ENCODE results near the gene COPG2.
A peak's percentile ranks its signal among the peaks of the same experiment; 100 is the strongest.
"Not testable (repeated sequence)": the region's sequence is repeated elsewhere in the genome, so short reads cannot be mapped to it uniquely, and the experiment has no call there.

COPG2 gene

GRCh38 chr7:130527752-130528355 is 140.7 kb downstream of the COPG2 start:
- not testable (repeated sequence) for H3K4me1 ChIP-seq (ENCODE audit: control insufficient read depth, insufficient read depth, low read depth, low read length); H3K9ac ChIP-seq (ENCODE audit: low read length); H2BK120ac ChIP-seq (ENCODE audit: low read depth, low read length); H2AFZ ChIP-seq (ENCODE audit: low read depth, low read length); H3K4me3 ChIP-seq (ENCODE audit: insufficient read depth in 1 of 2, low read depth in 1 of 2, low read length in 2 of 2); H3K23ac ChIP-seq (ENCODE audit: low read length in 2 of 2); H3K9me3 ChIP-seq (ENCODE audit: control insufficient read depth, low read length); H3K18ac ChIP-seq (ENCODE audit: low read depth in 1 of 2, low read length in 2 of 2); H2BK5ac ChIP-seq (ENCODE audit: low read depth, low read length, poor library complexity, severe bottlenecking); H3K4me2 ChIP-seq (ENCODE audit: low read length, poor library complexity, severe bottlenecking); H3K27me3 ChIP-seq (ENCODE audit: control insufficient read depth in 1 of 2, insufficient read depth in 1 of 2, low read length in 2 of 2); H2AK5ac ChIP-seq (ENCODE audit: low read length, severe bottlenecking); H4K91ac ChIP-seq (ENCODE audit: low read length); H3K4ac ChIP-seq (ENCODE audit: low read depth in 1 of 2, low read length in 2 of 2); H3K14ac ChIP-seq (ENCODE audit: low read length in 2 of 2); H2BK15ac ChIP-seq (ENCODE audit: low read depth, poor library complexity, severe bottlenecking); H3K27ac ChIP-seq (ENCODE audit: low read length, poor library complexity, severe bottlenecking); H4K8ac ChIP-seq (ENCODE audit: low read length); DNase-seq; H2BK12ac ChIP-seq (ENCODE audit: low read length in 2 of 2)
- Histone ChIP-seq H3K36me3 (ENCODE audit: control insufficient read depth in 1 of 2, insufficient read depth in 2 of 2, low read depth in 1 of 2, low read length in 2 of 2) (peaks cover 28 to 66% of the 10 kb centered on the region in 2 experiments), H3K79me1 (replicated peaks; ENCODE audit: low read length, poor library complexity, severe bottlenecking) (peaks cover 16% of the 10 kb centered on the region)
- WGBS = 85% methylated on average over 16 of the region's 17 CpGs

- H3K23ac ChIP-seq (ENCODE audit: low read length in 2 of 2) = peak overlapping the region in 1 of 2 experiments; percentile 53
- no peak overlapping the region for H4K8ac ChIP-seq (ENCODE audit: low read length)
- no peak for DNase-seq
- H3K4me2 ChIP-seq (ENCODE audit: low read length, poor library complexity, severe bottlenecking) = no peak overlapping the region
- H3K14ac ChIP-seq (ENCODE audit: low read length in 2 of 2) = peak overlapping the region in 1 of 2 experiments; percentile 56
- H3K27me3 ChIP-seq (ENCODE audit: control insufficient read depth in 1 of 2, insufficient read depth in 1 of 2, low read length in 2 of 2) = no peaks in the 10 kb centered on the region
- peak overlapping the region in 1 of 2 experiments; percentile 49 for H2BK12ac ChIP-seq (ENCODE audit: low read length in 2 of 2)
- H2AK5ac ChIP-seq (ENCODE audit: low read length, severe bottlenecking) = no peak overlapping the region
- H3K4me3 ChIP-seq (ENCODE audit: insufficient read depth in 1 of 2, low read depth in 1 of 2, low read length in 2 of 2) = no peak overlapping the region
- no peak overlapping the region for H2BK15ac ChIP-seq (ENCODE audit: low read depth, poor library complexity, severe bottlenecking)
- no peak overlapping the region for H3K9ac ChIP-seq (ENCODE audit: low read length)
- 94% methylated on average over 5 of the region's 5 CpGs for WGBS
- no peaks in the 10 kb centered on the region for H3K9me3 ChIP-seq (ENCODE audit: control insufficient read depth, low read length)
- H3K4ac ChIP-seq (ENCODE audit: low read depth in 1 of 2, low read length in 2 of 2) = no peak overlapping the region
- H3K36me3 ChIP-seq (ENCODE audit: control insufficient read depth in 1 of 2, insufficient read depth in 2 of 2, low read depth in 1 of 2, low read length in 2 of 2) = peaks cover 20 to 40% of the 10 kb centered on the region in 2 experiments
- H3K79me1 ChIP-seq (replicated peaks; ENCODE audit: low read length, poor library complexity, severe bottlenecking) = peaks cover 9% of the 10 kb centered on the region
- H3K4me1 ChIP-seq (ENCODE audit: control insufficient read depth, insufficient read depth, low read depth, low read length) = peaks cover 3% of the 10 kb centered on the region
- H3K27ac ChIP-seq (ENCODE audit: low read length, poor library complexity, severe bottlenecking) = no peak overlapping the region
- H2BK120ac ChIP-seq (ENCODE audit: low read depth, low read length) = no peak overlapping the region
- no peak overlapping the region for H3K18ac ChIP-seq (ENCODE audit: low read depth in 1 of 2, low read length in 2 of 2)
- H4K91ac ChIP-seq (ENCODE audit: low read length) = no peak overlapping the region
- no peak overlapping the region for H2AFZ ChIP-seq (ENCODE audit: low read depth, low read length)
- no peak overlapping the region for H2BK5ac ChIP-seq (ENCODE audit: low read depth, low read length, poor library complexity, severe bottlenecking)
These were observed 143.9 kb downstream of the COPG2 start for GRCh38 chr7:130524628-130525027.

GRCh38 chr7:130523519-130524125 is 144.9 kb downstream of the COPG2 start:
- DNase-seq; H3K23ac ChIP-seq (ENCODE audit: low read length in 2 of 2); H3K9me3 ChIP-seq (ENCODE audit: control insufficient read depth, low read length): not testable (repeated sequence)

GRCh38 chr7:130521258-130521951 is 147.1 kb downstream of the COPG2 start:
- Histone ChIP-seq H3K4me1 (ENCODE audit: control insufficient read depth, insufficient read depth, low read depth, low read length) (peaks cover 3% of the 10 kb centered on the region), H3K27me3 (ENCODE audit: control insufficient read depth in 1 of 2, insufficient read depth in 1 of 2, low read length in 2 of 2) (no peaks in the 10 kb centered on the region), H3K36me3 (ENCODE audit: control insufficient read depth in 1 of 2, insufficient read depth in 2 of 2, low read depth in 1 of 2, low read length in 2 of 2) (peaks cover 31 to 34% of the 10 kb centered on the region in 2 experiments), H3K4me2 (ENCODE audit: low read length, poor library complexity, severe bottlenecking) (no peak overlapping the region), H4K8ac (ENCODE audit: low read length) (no peak overlapping the region), H2BK12ac (ENCODE audit: low read length in 2 of 2) (no peak overlapping the region), H3K14ac (ENCODE audit: low read length in 2 of 2) (no peak overlapping the region), H2AFZ (ENCODE audit: low read depth, low read length) (no peak overlapping the region), H3K23ac (ENCODE audit: low read length in 2 of 2) (no peak overlapping the region), H3K9me3 (ENCODE audit: control insufficient read depth, low read length) (no peaks in the 10 kb centered on the region), H3K18ac (ENCODE audit: low read depth in 1 of 2, low read length in 2 of 2) (no peak overlapping the region), H2AK5ac (ENCODE audit: low read length, severe bottlenecking) (no peak overlapping the region), H4K91ac (ENCODE audit: low read length) (no peak overlapping the region), H2BK15ac (ENCODE audit: low read depth, poor library complexity, severe bottlenecking) (no peak overlapping the region), H2BK120ac (ENCODE audit: low read depth, low read length) (no peak overlapping the region), H2BK5ac (ENCODE audit: low read depth, low read length, poor library complexity, severe bottlenecking) (no peak overlapping the region), H3K27ac (ENCODE audit: low read length, poor library complexity, severe bottlenecking) (no peak overlapping the region), H3K4ac (ENCODE audit: low read depth in 1 of 2, low read length in 2 of 2) (no peak overlapping the region), H3K79me1 (replicated peaks; ENCODE audit: low read length, poor library complexity, severe bottlenecking) (peaks cover 11% of the 10 kb centered on the region), H3K4me3 (ENCODE audit: insufficient read depth in 1 of 2, low read depth in 1 of 2, low read length in 2 of 2) (no peak overlapping the region), H3K9ac (ENCODE audit: low read length) (no peak overlapping the region)
- 92% methylated on average over 4 of the region's 4 CpGs for WGBS
- DNase-seq = no peak

More at GRCh38 chr7:130523519-130524125, 144.9 kb downstream of the COPG2 start:
- not testable (repeated sequence) for H2BK15ac ChIP-seq (ENCODE audit: low read depth, poor library complexity, severe bottlenecking); H3K27ac ChIP-seq (ENCODE audit: low read length, poor library complexity, severe bottlenecking); H3K79me1 ChIP-seq (replicated peaks; ENCODE audit: low read length, poor library complexity, severe bottlenecking); H3K14ac ChIP-seq (ENCODE audit: low read length in 2 of 2); H4K91ac ChIP-seq (ENCODE audit: low read length); H3K4ac ChIP-seq (ENCODE audit: low read depth in 1 of 2, low read length in 2 of 2); H2AFZ ChIP-seq (ENCODE audit: low read depth, low read length); H3K4me3 ChIP-seq (ENCODE audit: insufficient read depth in 1 of 2, low read depth in 1 of 2, low read length in 2 of 2); H2AK5ac ChIP-seq (ENCODE audit: low read length, severe bottlenecking); H2BK120ac ChIP-seq (ENCODE audit: low read depth, low read length); H3K4me2 ChIP-seq (ENCODE audit: low read length, poor library complexity, severe bottlenecking); H3K4me1 ChIP-seq (ENCODE audit: control insufficient read depth, insufficient read depth, low read depth, low read length); H2BK12ac ChIP-seq (ENCODE audit: low read length in 2 of 2); H3K9ac ChIP-seq (ENCODE audit: low read length); H3K27me3 ChIP-seq (ENCODE audit: control insufficient read depth in 1 of 2, insufficient read depth in 1 of 2, low read length in 2 of 2); H2BK5ac ChIP-seq (ENCODE audit: low read depth, low read length, poor library complexity, severe bottlenecking); H3K18ac ChIP-seq (ENCODE audit: low read depth in 1 of 2, low read length in 2 of 2)
- peaks cover 20 to 36% of the 10 kb centered on the region in 2 experiments for H3K36me3 ChIP-seq (ENCODE audit: control insufficient read depth in 1 of 2, insufficient read depth in 2 of 2, low read depth in 1 of 2, low read length in 2 of 2)
- WGBS = 87% methylated on average over 17 of the region's 17 CpGs
- peak overlapping the region; percentile 30 for H4K8ac ChIP-seq (ENCODE audit: low read length)
